HCEC 1CT (cell line): ENCODE data around the gene IRF4.

Experiments used
- DNase-seq: peaks from one replicate; pipeline ENCODE4 v3.0.0-alpha.2; 2017

The IRF4 gene

GRCh38 chr6:399785-400534, 8.4 kb downstream of the IRF4 start:
- no peak for DNase-seq

GRCh38 chr6:400815-401214, 9.3 kb downstream of the IRF4 start:
- DNase-seq: no peak

- no peak for DNase-seq
These were observed 9.9 kb downstream of the IRF4 start for GRCh38 chr6:401239-401993.

GRCh38 chr6:401994-402640, 10.6 kb downstream of the IRF4 start:
- DNase-seq: no peak

GRCh38 chr6:402901-403658, 11.5 kb downstream of the IRF4 start:
- no peak for DNase-seq

- DNase-seq: no peak
These were observed 12.4 kb downstream of the IRF4 start for GRCh38 chr6:403659-404655.

- DNase-seq: no peak
These were observed 13.3 kb downstream of the IRF4 start for GRCh38 chr6:404685-405423.

GRCh38 chr6:408148-408547, 16.6 kb downstream of the IRF4 start:
- no peak for DNase-seq

- DNase-seq: peak; percentile 65
These were observed 17.1 kb downstream of the IRF4 start for GRCh38 chr6:408599-409102.

GRCh38 chr6:409370-409972, 17.9 kb downstream of the IRF4 start:
- DNase-seq: no peak

GRCh38 chr6:410555-411395, 19.2 kb downstream of the IRF4 start:
- no peak for DNase-seq

GRCh38 chr6:411402-412145, 20.0 kb downstream of the IRF4 start:
- DNase-seq: no peak

GRCh38 chr6:412146-412886, 20.8 kb downstream of the IRF4 start:
- no peak for DNase-seq

- DNase-seq: no peak
These were observed 22.9 kb downstream of the IRF4 start for GRCh38 chr6:414447-414846.

GRCh38 chr6:415087-415486, 23.5 kb downstream of the IRF4 start:
- DNase-seq: no peak

- DNase-seq: no peak
These were observed 29.7 kb downstream of the IRF4 start for GRCh38 chr6:421211-421610.

GRCh38 chr6:422433-423054, 31.0 kb downstream of the IRF4 start:
- DNase-seq: peak; percentile 96
